MM.1S (cell line): ENCODE results near the gene SHANK3.

Experiments
- DNase-seq: peaks from one replicate; pipeline ENCODE4 v3.0.0-alpha.2; 2015
- H2AFZ ChIP-seq: fragments of 300-600 bp; sonication (generic); 2 replicates; pipeline ENCODE4 v1.6.0; 2016; ENCODE audit warnings: antibody characterized with exemption, low read length
- H3F3A ChIP-seq: fragments of 300-600 bp; sonication (generic); 2 replicates; pipeline ENCODE4 v1.6.1; 2016; ENCODE audit warnings: mild to moderate bottlenecking, antibody characterized with exemption, low read length, moderate library complexity, mixed read lengths; ENCODE audit not compliant: insufficient read depth
- H3K27ac ChIP-seq: fragments of 300-600 bp; sonication (generic); 2 replicates; pipeline ENCODE4 v1.5.1; 2016; ENCODE audit warnings: mild to moderate bottlenecking, low read length
- H3K27me3 ChIP-seq: fragments of 300-600 bp; sonication (generic); replicated peaks from 2 replicates; pipeline ENCODE4 v1.6.0; 2016; ENCODE audit warnings: low read length; ENCODE audit not compliant: insufficient read depth
- H3K36me3 ChIP-seq: fragments of 300-600 bp; sonication (generic); replicated peaks from 2 replicates; pipeline ENCODE4 v1.6.1; 2016; ENCODE audit warnings: mild to moderate bottlenecking, low read length, mixed read lengths; ENCODE audit not compliant: insufficient read depth
- H3K4me1 ChIP-seq: fragments of 300-600 bp; sonication (generic); 2 replicates; pipeline ENCODE4 v1.6.1; 2016; ENCODE audit warnings: low read length, mixed read lengths
- H3K4me2 ChIP-seq: fragments of 300-600 bp; sonication (generic); 2 replicates; pipeline ENCODE4 v1.6.0; 2016; ENCODE audit warnings: low read depth, low read length
- H3K4me3 ChIP-seq: fragments of 300-600 bp; sonication (generic); 2 replicates; pipeline ENCODE4 v1.5.1; 2016; ENCODE audit warnings: low read length, mixed read lengths
- H3K79me2 ChIP-seq: fragments of 300-600 bp; sonication (generic); 2 replicates; pipeline ENCODE4 v1.6.1; 2016; ENCODE audit warnings: mixed run types, low read length, mixed read lengths
- H3K9ac ChIP-seq: fragments of 300-600 bp; sonication (generic); 2 replicates; pipeline ENCODE4 v1.6.1; 2016; ENCODE audit warnings: low read length, mixed read lengths
- H3K9me2 ChIP-seq: fragments of 300-600 bp; sonication (generic); replicated peaks from 2 replicates; pipeline ENCODE4 v1.6.1; 2016; ENCODE audit warnings: mild to moderate bottlenecking, low read length, mixed read lengths; ENCODE audit not compliant: insufficient read depth
- H3K9me3 ChIP-seq: fragments of 300-600 bp; sonication (generic); replicated peaks from 2 replicates; pipeline ENCODE4 v1.6.1; 2016; ENCODE audit warnings: mild to moderate bottlenecking, low read length, mixed read lengths; ENCODE audit not compliant: insufficient read depth
- H4K20me1 ChIP-seq: fragments of 300-600 bp; sonication (generic); 2 replicates; pipeline ENCODE4 v1.6.1; 2016; ENCODE audit warnings: mild to moderate bottlenecking, low read length, moderate library complexity, mixed read lengths; ENCODE audit not compliant: insufficient read depth
- CTCF ChIP-seq: fragments of 300-600 bp; sonication (generic); IDR thresholded peaks from 2 replicates; pipeline ENCODE4 v1.5.1; 2016; ENCODE audit warnings: antibody characterized with exemption, low read length, mixed read lengths
- EZH2 ChIP-seq: fragments of 300-600 bp; sonication (generic); optimal IDR thresholded peaks from 2 replicates; pipeline ENCODE3; 2017; ENCODE audit warnings: low read depth, mild to moderate bottlenecking, antibody characterized with exemption, low read length, mixed read lengths
- EZH2phosphoT487 ChIP-seq: fragments of 300-600 bp; sonication (generic); IDR thresholded peaks from 2 replicates; pipeline ENCODE4 v1.6.1; 2018; ENCODE audit warnings: antibody characterized with exemption, low read length

SHANK3 gene

GRCh38 chr22:50687829-50688228 lies 15.2 kb downstream of the SHANK3 start:
- Histone ChIP-seq H3K9me3 (no peaks in the 10 kb centered on the region), H3F3A (0 out of 2 replicates have a peak, but pooled peaks cover 7% of the 10 kb centered on the region), H4K20me1 (no peaks in the 10 kb centered on the region), H2AFZ (no peak overlapping the region), H3K27me3 (peaks cover 20% of the 10 kb centered on the region), H3K4me1 (peaks cover 9% of the 10 kb centered on the region), H3K27ac (no peak overlapping the region), H3K36me3 (no peaks in the 10 kb centered on the region), H3K79me2 (no peaks in the 10 kb centered on the region), H3K9ac (no peak overlapping the region), H3K4me2 (no peak overlapping the region), H3K4me3 (no peak overlapping the region), H3K9me2 (no peaks in the 10 kb centered on the region)
- DNase-seq = no peak
- TF ChIP-seq CTCF (no peak), EZH2phosphoT487 (no peak), EZH2 (no peak)

GRCh38 chr22:50688448-50688847 lies 15.8 kb downstream of the SHANK3 start:
- H3K36me3 ChIP-seq = no peaks in the 10 kb centered on the region
- no peak overlapping the region for H3K9ac ChIP-seq
- H3K27me3 ChIP-seq = peaks cover 20% of the 10 kb centered on the region
- H3K4me3 ChIP-seq = no peak overlapping the region
- no peaks in the 10 kb centered on the region for H3K79me2 ChIP-seq
- peaks cover 9% of the 10 kb centered on the region for H3K4me1 ChIP-seq
- no peak overlapping the region for H3K27ac ChIP-seq
- TF ChIP-seq CTCF = no peak
- TF ChIP-seq EZH2phosphoT487 = no peak
- H3K4me2 ChIP-seq = no peak overlapping the region
- H2AFZ ChIP-seq = no peak overlapping the region
- no peak for DNase-seq
- H4K20me1 ChIP-seq = no peaks in the 10 kb centered on the region
- no peaks in the 10 kb centered on the region for H3K9me2 ChIP-seq
- no peaks in the 10 kb centered on the region for H3K9me3 ChIP-seq
- H3F3A ChIP-seq = peaks cover 12% of the 10 kb centered on the region

- no peak overlapping the region for H3K27ac ChIP-seq
- H3K36me3 ChIP-seq = no peaks in the 10 kb centered on the region
- no peak overlapping the region for H2AFZ ChIP-seq
- H3K9me3 ChIP-seq = no peaks in the 10 kb centered on the region
- no peaks in the 10 kb centered on the region for H3K9me2 ChIP-seq
- peaks cover 6% of the 10 kb centered on the region for H3K27me3 ChIP-seq
- peaks cover 21% of the 10 kb centered on the region for H3K4me1 ChIP-seq
- peaks cover 24% of the 10 kb centered on the region for H3F3A ChIP-seq
- H3K9ac ChIP-seq = no peak overlapping the region
- H3K4me2 ChIP-seq = no peak overlapping the region
- DNase-seq = peak; percentile 54
- no peak overlapping the region for H3K4me3 ChIP-seq
- H3K79me2 ChIP-seq = no peaks in the 10 kb centered on the region
- H4K20me1 ChIP-seq = no peaks in the 10 kb centered on the region
- TF ChIP-seq CTCF = peak; percentile 67
- TF ChIP-seq EZH2 = no peak
- no peak for TF ChIP-seq EZH2phosphoT487
These were observed 18.9 kb downstream of the SHANK3 start for GRCh38 chr22:50691521-50691920.
